Keratinocyte (primary cell): Measurements from ENCODE around the gene HOXC12. TPM values are rescaled to one million over a fixed set of nuclear protein-coding genes. Genes with fewer than 3 reads are reported as not detected.

Experiments used
- DNase-seq: peaks from one replicate; pipeline ENCODE4 v3.0.0-alpha.2; 2011; ENCODE audit warnings: low read depth, missing footprints, low spot score
- FAIRE-seq: peaks from 2 replicates; lab custom pipeline; 2011; peaks lifted over from hg19 to GRCh38; lab: Jason Lieb, UNC
- H2AFZ ChIP-seq: 2 replicates; pipeline ENCODE4 v1.6.0; 2012; ENCODE audit warnings: low read length, control low read depth, inconsistent platforms; ENCODE audit not compliant: control insufficient read depth
- H3K27ac ChIP-seq: 2 replicates; pipeline ENCODE4 v1.5.1; 2011; ENCODE audit warnings: low read length; ENCODE audit not compliant: control insufficient read depth, insufficient read depth
- H3K27me3 ChIP-seq: 3 replicates; pipeline ENCODE4 v1.6.0; 2011; ENCODE audit warnings: low read length; ENCODE audit not compliant: control insufficient read depth, insufficient read depth; ENCODE audit errors: extremely low read depth
- H3K36me3 ChIP-seq, 2 experiments: 2 replicates in 1 of 2; 3 replicates in 1 of 2; pipeline ENCODE4 v1.5.1; 2011; ENCODE audit warnings: low read length in 2 of 2, mild to moderate bottlenecking in 1 of 2; ENCODE audit not compliant: control insufficient read depth in 2 of 2, insufficient read depth in 2 of 2; ENCODE audit errors: extremely low read depth in 1 of 2
- H3K4me1 ChIP-seq: 3 replicates; pipeline ENCODE4 v1.5.1; 2011; ENCODE audit warnings: low read length; ENCODE audit not compliant: control insufficient read depth, insufficient read depth; ENCODE audit errors: extremely low read depth
- H3K4me2 ChIP-seq: 3 replicates; pipeline ENCODE4 v1.6.0; 2011; ENCODE audit warnings: low read depth, low read length; ENCODE audit not compliant: control insufficient read depth, insufficient read depth; ENCODE audit errors: extremely low read depth
- H3K4me3 ChIP-seq, 3 experiments: fragments of 200-600 bp in 1 of 3; sonication (generic) in 1 of 3; 2 replicates in 2 of 3; 3 replicates in 1 of 3; pipeline ENCODE4 v1.5.1; 2011 to 2016; ENCODE audit warnings: low read length in 3 of 3, mild to moderate bottlenecking in 3 of 3, control low read depth in 2 of 3, inconsistent platforms in 1 of 3, low read depth in 1 of 3, mixed read lengths in 1 of 3, mixed run types in 1 of 3, moderate library complexity in 1 of 3; ENCODE audit not compliant: control insufficient read depth in 2 of 3, insufficient read depth in 2 of 3; ENCODE audit errors: extremely low read depth in 1 of 3
- H3K79me2 ChIP-seq: 2 replicates; pipeline ENCODE4 v1.6.0; 2012; ENCODE audit warnings: low read length; ENCODE audit not compliant: control insufficient read depth, insufficient read depth
- H3K9ac ChIP-seq: 3 replicates; pipeline ENCODE4 v1.6.0; 2011; ENCODE audit warnings: low read length; ENCODE audit not compliant: control insufficient read depth, insufficient read depth; ENCODE audit errors: extremely low read depth
- H3K9me1 ChIP-seq: 3 replicates; pipeline ENCODE4 v1.6.0; 2011; ENCODE audit warnings: low read length; ENCODE audit not compliant: control insufficient read depth, insufficient read depth; ENCODE audit errors: extremely low read depth
- H3K9me3 ChIP-seq: 2 replicates; pipeline ENCODE4 v1.5.1; 2012; ENCODE audit warnings: low read depth, low read length; ENCODE audit not compliant: control insufficient read depth
- H4K20me1 ChIP-seq: 3 replicates; pipeline ENCODE4 v1.6.0; 2011; ENCODE audit warnings: low read length; ENCODE audit not compliant: control insufficient read depth, insufficient read depth; ENCODE audit errors: extremely low read depth
- EZH2 ChIP-seq: IDR thresholded peaks from one replicate; pipeline ENCODE4 v1.6.1; 2012; ENCODE audit warnings: inconsistent platforms, mild to moderate bottlenecking, low read length, moderate library complexity
- dilution Hi-C: fragments of 300-500 bp; cut with MboI; formaldehyde crosslinking; loops from one replicate; pipeline ENCODE4 v1.7.0; 2020; ENCODE audit warnings: low sequenced_read_pairs; ENCODE audit not compliant: extremely low pct_ligation_motif_present
- polyA plus RNA-seq, 5 experiments: library from polyadenylated mRNA; depleted of rRNA in 3 of 5; stranded (reverse) in 3 of 5; stranded (forward) in 1 of 5; unstranded in 1 of 5; fragments of >200 nt; gene quantifications; 1 replicate in 1 of 5; 2 replicates in 3 of 5; 3 replicates in 1 of 5; pipeline versions ENCODE4 v1.2.1 to v1.2.3, GENCODE V29; 2011 to 2012; ENCODE audit warnings: missing spikeins in 2 of 5, low read depth in 1 of 5, low replicate concordance in 1 of 5
- TF ChIP-seq, protein P1 (sequence below), 3 experiments: IDR thresholded peaks in 1 of 3; conservative IDR thresholded peaks in 1 of 3; optimal IDR thresholded peaks in 1 of 3; 2 replicates in 2 of 3; 3 replicates in 1 of 3; pipeline versions ENCODE3 to v1.5.1; 2011; ENCODE audit warnings: low read length in 3 of 3, mild to moderate bottlenecking in 3 of 3, moderate library complexity in 2 of 3, control low read depth in 1 of 3, inconsistent platforms in 1 of 3; ENCODE audit not compliant: insufficient read depth in 2 of 3; ENCODE audit errors: extremely low read depth in 1 of 3

HOXC12 gene
- polyA plus RNA-seq, 1 donor (not counting 4 experiments of a cell fraction or from before 2014, with no cell fraction given): 0.47 TPM

DNA sequence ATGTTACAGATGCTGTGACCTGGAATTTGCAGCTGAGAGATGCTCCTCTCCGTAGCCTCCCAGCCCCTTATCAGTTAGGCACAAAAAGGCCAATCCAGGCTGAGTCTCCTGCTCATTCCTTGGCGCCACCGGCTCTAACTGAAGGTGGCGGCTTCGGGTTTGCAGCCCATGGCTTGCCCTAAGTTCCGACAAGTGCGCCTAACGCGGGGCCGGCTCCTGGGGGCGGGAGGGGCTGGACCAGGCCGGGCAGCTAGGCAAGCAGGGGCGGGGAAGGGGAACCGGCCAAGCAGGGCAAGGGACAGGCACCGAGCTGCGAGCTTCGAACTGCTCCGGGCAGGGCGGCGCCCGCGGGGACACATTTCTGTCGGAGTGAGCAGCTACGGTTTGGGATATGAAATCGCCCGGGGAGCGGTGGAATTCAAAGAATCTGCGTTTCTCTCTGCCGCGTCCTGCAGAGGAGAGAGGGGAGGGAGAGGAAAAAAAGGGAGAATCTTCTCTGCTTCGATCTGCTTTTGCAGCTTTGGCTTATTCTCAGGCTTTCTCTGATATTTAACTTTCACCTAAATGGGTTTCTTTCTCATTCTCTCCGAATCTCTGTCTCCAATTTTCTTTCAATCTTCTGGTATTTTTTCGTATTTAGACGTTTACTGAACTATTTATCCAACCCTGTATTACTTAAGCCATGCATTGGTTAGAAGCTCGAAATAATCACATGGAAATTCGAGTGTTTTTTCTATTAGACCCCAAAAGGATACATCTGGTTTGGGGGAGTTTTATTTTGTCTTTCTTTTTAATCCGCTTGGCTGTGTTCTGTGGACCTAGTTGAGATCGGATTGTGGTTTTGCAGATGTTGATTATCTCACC lies 1.6 kb upstream of the HOXC12 start:
- no peak for FAIRE-seq

DNA sequence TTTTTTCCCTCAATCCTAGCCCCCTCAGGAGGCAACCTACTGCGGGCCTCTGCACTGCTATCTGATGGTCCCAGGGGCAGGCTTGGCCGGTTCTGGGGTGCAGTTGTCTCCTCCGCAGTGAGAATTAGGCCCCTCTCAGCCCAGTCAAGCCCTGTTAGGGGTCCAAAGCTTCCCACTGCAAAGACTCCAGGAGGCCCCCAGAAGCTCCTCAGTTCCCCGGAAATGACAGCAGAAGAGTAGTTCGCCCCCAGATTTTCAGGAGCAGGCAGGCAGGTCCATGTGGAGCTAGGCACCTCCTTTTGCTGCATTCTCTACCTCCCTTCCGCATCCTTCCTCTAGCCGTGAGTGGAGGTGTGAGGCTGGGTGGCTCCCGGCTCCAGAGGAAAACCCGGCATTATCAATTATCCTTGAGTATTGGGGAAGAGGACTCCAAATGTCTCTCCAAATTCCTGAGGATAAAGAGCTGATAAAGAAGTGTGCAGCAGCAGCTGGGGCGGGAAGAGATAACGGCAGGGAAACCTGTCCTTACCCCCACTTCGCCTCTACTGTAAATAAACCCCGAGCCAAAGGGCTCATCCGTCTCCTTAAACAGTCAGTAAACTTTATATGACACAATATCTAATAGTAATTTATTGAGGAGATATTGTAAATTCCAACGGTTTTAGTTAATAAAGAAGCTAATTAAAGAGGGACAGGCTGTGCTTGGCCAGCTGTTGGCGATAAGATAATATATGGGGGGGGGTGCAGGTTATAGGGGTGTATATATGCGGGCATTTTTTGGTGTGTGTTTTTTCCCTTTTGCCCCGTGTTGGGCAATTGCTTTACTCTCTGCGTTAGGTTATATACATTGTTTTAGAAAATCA lies 641 bp upstream of the HOXC12 start:
- H3K4me3 ChIP-seq: peak overlapping the region in 1 of 3 experiments; percentile 60

More for the DNA sequence above, 1.6 kb upstream of the HOXC12 start:
- dilution Hi-C loops: no loop called here
- H3K36me3 ChIP-seq: no peaks in the 10 kb centered on the region
- H3K4me1 ChIP-seq: peaks cover 43% of the 10 kb centered on the region
- H3K27me3 ChIP-seq: peaks cover 83% of the 10 kb centered on the region
- H3K9me1 ChIP-seq: no peaks in the 10 kb centered on the region
- no peak for TF ChIP-seq EZH2
- TF ChIP-seq, protein P1, sequence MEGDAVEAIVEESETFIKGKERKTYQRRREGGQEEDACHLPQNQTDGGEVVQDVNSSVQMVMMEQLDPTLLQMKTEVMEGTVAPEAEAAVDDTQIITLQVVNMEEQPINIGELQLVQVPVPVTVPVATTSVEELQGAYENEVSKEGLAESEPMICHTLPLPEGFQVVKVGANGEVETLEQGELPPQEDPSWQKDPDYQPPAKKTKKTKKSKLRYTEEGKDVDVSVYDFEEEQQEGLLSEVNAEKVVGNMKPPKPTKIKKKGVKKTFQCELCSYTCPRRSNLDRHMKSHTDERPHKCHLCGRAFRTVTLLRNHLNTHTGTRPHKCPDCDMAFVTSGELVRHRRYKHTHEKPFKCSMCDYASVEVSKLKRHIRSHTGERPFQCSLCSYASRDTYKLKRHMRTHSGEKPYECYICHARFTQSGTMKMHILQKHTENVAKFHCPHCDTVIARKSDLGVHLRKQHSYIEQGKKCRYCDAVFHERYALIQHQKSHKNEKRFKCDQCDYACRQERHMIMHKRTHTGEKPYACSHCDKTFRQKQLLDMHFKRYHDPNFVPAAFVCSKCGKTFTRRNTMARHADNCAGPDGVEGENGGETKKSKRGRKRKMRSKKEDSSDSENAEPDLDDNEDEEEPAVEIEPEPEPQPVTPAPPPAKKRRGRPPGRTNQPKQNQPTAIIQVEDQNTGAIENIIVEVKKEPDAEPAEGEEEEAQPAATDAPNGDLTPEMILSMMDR (optimal IDR thresholded peaks at IDR 0.05 in 1 of 3, IDR thresholded peaks at IDR 0.05 in 1 of 3, conservative IDR thresholded peaks at IDR 0.05 in 1 of 3; ENCODE audit: extremely low read depth in 1 of 3, insufficient read depth in 2 of 3, low read length in 3 of 3): no peak
- H2AFZ ChIP-seq: no peak overlapping the region
- H3K4me2 ChIP-seq: peak overlapping the region; percentile 70
- DNase-seq: no peak
- H3K4me3 ChIP-seq: peak overlapping the region in 1 of 3 experiments; percentile 43
- H3K9me3 ChIP-seq: no peaks in the 10 kb centered on the region
- H3K79me2 ChIP-seq: no peaks in the 10 kb centered on the region
- H3K27ac ChIP-seq: no peak overlapping the region
- no peak overlapping the region for H3K9ac ChIP-seq
- H4K20me1 ChIP-seq: no peaks in the 10 kb centered on the region

More for the DNA sequence above, 641 bp upstream of the HOXC12 start:
- FAIRE-seq (no peak), DNase-seq (no peak)
- Histone ChIP-seq H3K4me1 (peaks cover 43% of the 10 kb centered on the region), H3K36me3 (no peaks in the 10 kb centered on the region), H3K9me1 (no peaks in the 10 kb centered on the region), H3K27ac (no peak overlapping the region), H4K20me1 (no peaks in the 10 kb centered on the region), H3K9me3 (no peaks in the 10 kb centered on the region), H2AFZ (no peak overlapping the region), H3K27me3 (peaks cover 89% of the 10 kb centered on the region), H3K9ac (no peak overlapping the region), H3K79me2 (no peaks in the 10 kb centered on the region), H3K4me2 (no peak overlapping the region)
- TF ChIP-seq, protein P1 (optimal IDR thresholded peaks at IDR 0.05 in 1 of 3, IDR thresholded peaks at IDR 0.05 in 1 of 3, conservative IDR thresholded peaks at IDR 0.05 in 1 of 3; ENCODE audit: extremely low read depth in 1 of 3, insufficient read depth in 2 of 3, low read length in 3 of 3): no peak
- no peak for TF ChIP-seq EZH2
- dilution Hi-C loops: no loop called here
